ENCODE results near the gene ZNF565. TPM values are rescaled to one million over a fixed set of nuclear protein-coding genes. Genes with fewer than 3 reads are reported as not detected.

The ZNF565 gene
- polyA plus RNA-seq, 3 donors from 2014 or later = 2.9 to 7.6 (median 2.9) TPM

- peaks cover 0 to 4% (median 0%) of the 10 kb centered on the region in 3 donors for H3K27me3 Mint-ChIP-seq (ENCODE audit: low read depth in 3 of 3)
- H3K27ac Mint-ChIP-seq = no peak overlapping the region
- no peaks in the 10 kb centered on the region for H3K9me3 Mint-ChIP-seq
- peaks cover 9 to 23% (median 12%) of the 10 kb centered on the region in 3 donors for H3K36me3 Mint-ChIP-seq
- peaks cover 6 to 13% of the 10 kb centered on the region in 2 donors for H3K4me1 Mint-ChIP-seq
- H3K4me3 Mint-ChIP-seq = no peak overlapping the region
- no peak for DNase-seq
These were observed 62.5 kb downstream of the ZNF565 start for GRCh38 chr19:36152019-36152351.

GRCh38 chr19:36151144-36152018 lies 63.1 kb downstream of the ZNF565 start:
- no peak for DNase-seq
- H3K4me3 Mint-ChIP-seq = no peak overlapping the region
- H3K27me3 Mint-ChIP-seq (ENCODE audit: low read depth in 3 of 3) = peaks cover 0 to 6% (median 0%) of the 10 kb centered on the region in 3 donors
- peaks cover 6 to 13% of the 10 kb centered on the region in 2 donors for H3K4me1 Mint-ChIP-seq
- no peaks in the 10 kb centered on the region for H3K9me3 Mint-ChIP-seq
- peaks cover 12 to 28% (median 13%) of the 10 kb centered on the region in 3 donors for H3K36me3 Mint-ChIP-seq
- H3K27ac Mint-ChIP-seq = no peak overlapping the region

GRCh38 chr19:36150586-36150985 lies 63.9 kb downstream of the ZNF565 start:
- DNase-seq = no peak
- peaks cover 0 to 5% (median 0%) of the 10 kb centered on the region in 3 donors for H3K27me3 Mint-ChIP-seq (ENCODE audit: low read depth in 3 of 3)
- peaks cover 6 to 13% of the 10 kb centered on the region in 2 donors for H3K4me1 Mint-ChIP-seq
- no peak overlapping the region for H3K4me3 Mint-ChIP-seq
- H3K9me3 Mint-ChIP-seq = no peaks in the 10 kb centered on the region
- H3K36me3 Mint-ChIP-seq = peaks cover 13 to 34% (median 15%) of the 10 kb centered on the region in 3 donors
- no peak overlapping the region for H3K27ac Mint-ChIP-seq

- Mint-ChIP-seq H3K27ac (peak overlapping the region in 2 of 6 donors; percentile 31 to 72), H3K4me3 (no peak overlapping the region), H3K4me1 (peaks cover 6 to 13% of the 10 kb centered on the region in 2 donors), H3K27me3 (ENCODE audit: low read depth in 3 of 3) (peaks cover 0 to 5% (median 0%) of the 10 kb centered on the region in 3 donors), H3K36me3 (peaks cover 14 to 35% (median 15%) of the 10 kb centered on the region in 3 donors), H3K9me3 (no peaks in the 10 kb centered on the region)
- DNase-seq = no peak
These were observed 64.6 kb downstream of the ZNF565 start for GRCh38 chr19:36149673-36150406.

GRCh38 chr19:36144624-36145023 lies 69.8 kb downstream of the ZNF565 start:
- Mint-ChIP-seq H3K9me3 (no peaks in the 10 kb centered on the region), H3K36me3 (peaks cover 19 to 46% (median 29%) of the 10 kb centered on the region in 3 donors), H3K4me3 (no peak overlapping the region), H3K27me3 (ENCODE audit: low read depth in 3 of 3) (peaks cover 6 to 13% (median 9%) of the 10 kb centered on the region in 3 donors), H3K4me1 (peaks cover 16 to 18% of the 10 kb centered on the region in 2 donors), H3K27ac (no peak overlapping the region)
- DNase-seq = no peak

GRCh38 chr19:36142496-36142895 lies 72.0 kb downstream of the ZNF565 start:
- Mint-ChIP-seq H3K4me3 (peak overlapping the region in 3 of 5 donors; percentile 14 to 48 (median 24)), H3K36me3 (peaks cover 19 to 36% (median 19%) of the 10 kb centered on the region in 3 donors), H3K4me1 (peaks cover 13 to 21% of the 10 kb centered on the region in 2 donors), H3K9me3 (no peaks in the 10 kb centered on the region), H3K27me3 (ENCODE audit: low read depth in 3 of 3) (peaks cover 9 to 16% (median 10%) of the 10 kb centered on the region in 3 donors), H3K27ac (peak overlapping the region in 3 of 6 donors; percentile 20 to 71 (median 69))
- no peak for DNase-seq

- Mint-ChIP-seq H3K27me3 (ENCODE audit: low read depth in 3 of 3) (peaks cover 7 to 16% (median 10%) of the 10 kb centered on the region in 3 donors), H3K4me3 (peak overlapping the region in 2 of 5 donors; percentile 94 to 97), H3K27ac (peak overlapping the region in 4 of 6 donors; percentile 60 to 95 (median 88)), H3K4me1 (peaks cover 13 to 21% of the 10 kb centered on the region in 2 donors), H3K36me3 (peaks cover 16 to 34% (median 17%) of the 10 kb centered on the region in 3 donors), H3K9me3 (no peaks in the 10 kb centered on the region)
- no peak for DNase-seq
These were observed 72.4 kb downstream of the ZNF565 start for GRCh38 chr19:36142046-36142445.

- no peaks in the 10 kb centered on the region for H3K9me3 Mint-ChIP-seq
- peaks cover 11 to 27% (median 16%) of the 10 kb centered on the region in 3 donors for H3K36me3 Mint-ChIP-seq
- peak overlapping the region; percentile 94 to 97 (median 97) for H3K4me3 Mint-ChIP-seq
- H3K27ac Mint-ChIP-seq = peak overlapping the region; percentile 92 to 97 (median 94)
- peaks cover 4 to 16% (median 10%) of the 10 kb centered on the region in 3 donors for H3K27me3 Mint-ChIP-seq (ENCODE audit: low read depth in 3 of 3)
- H3K4me1 Mint-ChIP-seq = peaks cover 13 to 22% of the 10 kb centered on the region in 2 donors
- peak; percentile 85 to 86 (median 86) for DNase-seq
These were observed 73.2 kb downstream of the ZNF565 start for GRCh38 chr19:36141039-36141927.

- Mint-ChIP-seq H3K36me3 (peaks cover 10 to 22% (median 16%) of the 10 kb centered on the region in 3 donors), H3K4me3 (peak overlapping the region; percentile 94 to 97 (median 97)), H3K9me3 (no peaks in the 10 kb centered on the region), H3K27ac (peak overlapping the region; percentile 86 to 97 (median 94)), H3K27me3 (ENCODE audit: low read depth in 3 of 3) (peaks cover 4 to 16% (median 10%) of the 10 kb centered on the region in 3 donors), H3K4me1 (peaks cover 13 to 22% of the 10 kb centered on the region in 2 donors)
- DNase-seq = peak in 1 of 3 donors; percentile 26
These were observed 74.0 kb downstream of the ZNF565 start for GRCh38 chr19:36140304-36141038.

- peak; percentile 91 for DNase-seq
- Mint-ChIP-seq H3K27ac (peak within 1 kb of the TSS; percentile 86 to 97 (median 94)), H3K36me3 (peaks cover 10 to 19% (median 13%) of the 10 kb centered on the region in 3 donors), H3K4me1 (peaks cover 13 to 22% of the 10 kb centered on the region in 2 donors), H3K9me3 (no peaks in the 10 kb centered on the region), H3K27me3 (ENCODE audit: low read depth in 3 of 3) (peaks cover 6 to 16% (median 10%) of the 10 kb centered on the region in 3 donors), H3K4me3 (peak within 1 kb of the TSS; percentile 94 to 97 (median 97))
These were observed 74.8 kb downstream of the ZNF565 start, which contains the start of gene CAPNS1 for GRCh38 chr19:36139473-36140303. TSS of gene CAPNS1 (plus strand) at chr19:36140066. CDS start at chr19:36141012, 946 bp downstream.

- Mint-ChIP-seq H3K27ac (peak overlapping the region; percentile 86 to 97 (median 94)), H3K4me1 (peaks cover 13 to 22% of the 10 kb centered on the region in 2 donors), H3K27me3 (ENCODE audit: low read depth in 3 of 3) (peaks cover 6 to 16% (median 10%) of the 10 kb centered on the region in 3 donors), H3K4me3 (peak overlapping the region; percentile 94 to 97 (median 97)), H3K36me3 (peaks cover 10 to 16% (median 11%) of the 10 kb centered on the region in 3 donors), H3K9me3 (no peaks in the 10 kb centered on the region)
- DNase-seq = no peak
These were observed 75.4 kb downstream of the ZNF565 start for GRCh38 chr19:36139120-36139472.
